ENCODE results near the gene VRTN. TPM values are rescaled to one million over a fixed set of nuclear protein-coding genes. Genes with fewer than 3 reads are reported as not detected.

VRTN gene
- total RNA-seq, 2 experiments from 2014 or later = not detected

GRCh38 chr14:74402401-74403251, 54.4 kb downstream of the VRTN start:
- POLR2A ChIA-PET = no interaction called here
- DNase-seq = peak in 1 of 14 experiments; percentile 11
- intact Hi-C loops (cut with DNase I, micrococcal nuclease) = no loop called here
- Histone ChIP-seq H3K4me1 (ENCODE audit: insufficient read depth, low read length) (peaks cover 27% of the 10 kb centered on the region), H3K27me3 (ENCODE audit: control insufficient read depth in 1 of 2, insufficient read depth in 2 of 2, low read length in 2 of 2) (no peaks in the 10 kb centered on the region), H3K27ac (ENCODE audit: low read depth in 1 of 2, low read length in 2 of 2) (no peak overlapping the region), H3K4me3 (ENCODE audit: low read length) (no peak overlapping the region), H3K9me3 (ENCODE audit: control insufficient read depth in 1 of 2, insufficient read depth in 1 of 2, low read length in 2 of 2) (no peaks in the 10 kb centered on the region), H3K36me3 (ENCODE audit: insufficient read depth, low read length) (no peaks in the 10 kb centered on the region)
- ATAC-seq (ENCODE audit: poor library complexity) = no peak
- Mint-ChIP-seq H3K4me3 (no peak overlapping the region), H3K4me1 (ENCODE audit: low read depth) (peaks cover 22% of the 10 kb centered on the region), H3K9me3 (no peaks in the 10 kb centered on the region), H3K27ac (no peak overlapping the region), H3K27me3 (no peaks in the 10 kb centered on the region), H3K36me3 (ENCODE audit: low read depth) (no peaks in the 10 kb centered on the region)
- CTCF ChIA-PET = no interaction called here
- no peak for TF ChIP-seq CTCF (IDR thresholded peaks at IDR 0.05)

GRCh38 chr14:74403619-74404417, 55.5 kb downstream of the VRTN start:
- H3K36me3 Mint-ChIP-seq (ENCODE audit: low read depth) = no peaks in the 10 kb centered on the region
- Histone ChIP-seq H3K9me3 (ENCODE audit: control insufficient read depth in 1 of 2, insufficient read depth in 1 of 2, low read length in 2 of 2) (no peaks in the 10 kb centered on the region), H3K4me3 (ENCODE audit: low read length) (no peak overlapping the region), H3K27ac (ENCODE audit: low read depth in 1 of 2, low read length in 2 of 2) (no peak overlapping the region), H3K27me3 (ENCODE audit: control insufficient read depth in 1 of 2, insufficient read depth in 2 of 2, low read length in 2 of 2) (no peaks in the 10 kb centered on the region), H3K4me1 (ENCODE audit: insufficient read depth, low read length) (peaks cover 27% of the 10 kb centered on the region), H3K36me3 (ENCODE audit: insufficient read depth, low read length) (no peaks in the 10 kb centered on the region)
- DNase-seq = no peak
- ChIA-PET CTCF (no interaction called here), POLR2A (no interaction called here)
- no peak for TF ChIP-seq CTCF (IDR thresholded peaks at IDR 0.05)
- H3K4me3 Mint-ChIP-seq = no peak overlapping the region
- no peak for ATAC-seq (ENCODE audit: poor library complexity)
- H3K27me3 Mint-ChIP-seq = no peaks in the 10 kb centered on the region
- H3K4me1 Mint-ChIP-seq (ENCODE audit: low read depth) = peaks cover 22% of the 10 kb centered on the region
- no peaks in the 10 kb centered on the region for H3K9me3 Mint-ChIP-seq
- H3K27ac Mint-ChIP-seq = no peak overlapping the region
- intact Hi-C loops (cut with DNase I, micrococcal nuclease) = no loop called here

GRCh38 chr14:74404435-74404834, 56.2 kb downstream of the VRTN start:
- Histone ChIP-seq H3K36me3 (ENCODE audit: insufficient read depth, low read length) (no peaks in the 10 kb centered on the region), H3K9me3 (ENCODE audit: control insufficient read depth in 1 of 2, insufficient read depth in 1 of 2, low read length in 2 of 2) (no peaks in the 10 kb centered on the region), H3K4me1 (ENCODE audit: insufficient read depth, low read length) (peaks cover 27% of the 10 kb centered on the region), H3K27me3 (ENCODE audit: control insufficient read depth in 1 of 2, insufficient read depth in 2 of 2, low read length in 2 of 2) (no peaks in the 10 kb centered on the region), H3K4me3 (ENCODE audit: low read length) (no peak overlapping the region), H3K27ac (ENCODE audit: low read depth in 1 of 2, low read length in 2 of 2) (no peak overlapping the region)
- no peak for DNase-seq
- Mint-ChIP-seq H3K4me1 (ENCODE audit: low read depth) (peaks cover 22% of the 10 kb centered on the region), H3K27ac (no peak overlapping the region), H3K4me3 (no peak overlapping the region), H3K36me3 (ENCODE audit: low read depth) (no peaks in the 10 kb centered on the region), H3K27me3 (no peaks in the 10 kb centered on the region), H3K9me3 (no peaks in the 10 kb centered on the region)
- intact Hi-C loops (cut with DNase I, micrococcal nuclease) = no loop called here
- POLR2A ChIA-PET = no interaction called here
- CTCF ChIA-PET = no interaction called here
- TF ChIP-seq CTCF (IDR thresholded peaks at IDR 0.05) = no peak
- no peak for ATAC-seq (ENCODE audit: poor library complexity)

Measured in CD4-positive, alpha-beta T cell (primary cell).